Dermis microvascular lymphatic vessel endothelial cell (primary cell): ENCODE results near the gene HCN4. TPM values are rescaled to one million over a fixed set of nuclear protein-coding genes. Genes with fewer than 3 reads are reported as not detected.
"Not testable (repeated sequence)": the region's sequence is repeated elsewhere in the genome, so short reads cannot be mapped to it uniquely, and the experiment has no call there.

Source experiments
- DNase-seq, 2 donors: peaks; one replicate each; pipeline versions ENCODE4 v3.0.0 to v3.0.0-alpha.2; 2010; ENCODE audit warnings: low read depth in 2 of 2
- total RNA-seq: library from RNA; depleted of rRNA; stranded (reverse); fragments of >200 nt; gene quantifications from 2 replicates; pipeline ENCODE4 v1.2.1, GENCODE V29; 2014

The HCN4 gene
- not detected in 2 replicates for total RNA-seq

DNA sequence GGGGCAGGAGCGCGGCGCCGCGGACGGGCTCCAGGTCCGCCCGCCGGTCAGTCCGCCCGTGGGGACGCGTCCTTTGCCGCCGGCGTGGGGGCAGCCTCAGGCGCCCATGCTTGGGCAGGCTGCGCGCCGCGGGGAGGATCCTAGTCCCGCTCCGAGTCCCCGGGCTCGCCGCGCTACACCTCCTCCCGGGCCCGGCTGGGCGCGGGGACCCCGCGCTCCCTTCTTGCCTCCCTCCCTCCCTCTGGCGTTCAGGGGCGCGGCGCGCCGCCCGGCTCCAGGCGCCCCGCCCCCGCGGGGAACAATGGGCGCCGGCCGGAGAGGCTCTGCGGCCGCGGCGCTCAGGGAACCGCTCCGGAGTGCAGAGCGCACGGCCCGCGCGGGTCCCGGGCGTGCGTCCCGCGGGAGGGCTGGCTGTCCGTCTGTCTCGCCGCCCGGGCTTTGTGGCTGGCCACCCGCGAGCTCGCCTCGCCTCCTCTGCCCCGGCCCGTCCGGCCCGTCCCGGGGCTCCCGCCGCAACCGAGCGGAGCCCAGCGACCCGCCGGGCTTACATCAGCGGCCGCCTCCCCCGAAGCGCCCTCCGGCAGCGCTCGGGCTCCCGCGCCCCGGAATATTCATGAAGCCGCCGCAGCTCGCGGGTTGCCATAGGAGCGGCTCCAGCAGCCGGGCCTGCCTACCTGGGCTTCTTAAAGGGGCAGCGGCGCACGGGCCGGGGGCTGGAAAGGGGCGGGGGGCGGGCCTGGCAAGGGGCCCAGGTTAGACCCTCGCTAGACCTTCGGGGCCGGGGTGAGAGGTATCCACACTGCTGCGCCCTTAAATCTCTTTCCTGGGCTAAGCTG, at the start of gene HCN4:
Gene HCN4 (minus strand): TSS at position 658 of the 836 bp plus-strand sequence. CDS start 688 bp downstream, outside the sequence.
- no peak for DNase-seq

DNA sequence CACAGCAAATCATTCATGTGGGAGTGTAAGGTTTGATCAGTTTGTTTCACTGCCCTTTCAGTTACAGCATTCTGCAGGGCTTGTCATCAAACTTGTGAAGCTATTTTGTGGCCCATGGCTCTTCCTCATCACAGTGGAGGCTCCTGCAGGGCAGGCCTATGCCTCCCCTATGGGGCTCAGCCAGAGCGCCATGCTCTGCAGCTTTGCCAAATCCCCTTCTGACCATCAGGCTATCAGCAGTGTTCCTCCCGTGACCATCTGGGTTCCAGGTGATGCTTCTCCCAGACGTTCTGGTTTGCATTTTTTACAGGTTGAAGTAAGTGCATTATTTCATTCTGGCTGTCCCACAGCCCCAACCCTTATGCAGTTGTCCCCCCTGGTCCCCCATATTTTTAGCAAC, 46.1 kb upstream of the HCN4 start:
- no peak for DNase-seq

DNA sequence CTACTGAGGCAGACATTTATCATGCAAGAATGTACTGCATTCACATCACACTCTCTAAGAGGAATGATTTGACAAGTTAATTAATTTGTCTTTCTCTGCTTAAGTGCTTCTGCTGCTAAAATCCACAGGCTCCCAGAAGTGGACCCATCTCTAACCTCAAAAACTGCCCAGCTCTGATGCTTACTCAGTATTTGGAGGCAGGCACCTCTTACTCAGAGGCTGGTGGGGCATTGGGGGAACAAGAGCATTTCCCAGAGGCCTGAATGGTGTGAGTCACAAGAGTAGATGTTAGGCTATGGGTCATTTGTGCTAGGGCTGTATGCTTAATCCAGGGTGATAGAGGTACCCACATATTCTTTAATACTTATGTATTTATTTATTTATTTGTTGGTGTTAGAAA, 34.4 kb upstream of the HCN4 start:
- DNase-seq = no peak

DNA sequence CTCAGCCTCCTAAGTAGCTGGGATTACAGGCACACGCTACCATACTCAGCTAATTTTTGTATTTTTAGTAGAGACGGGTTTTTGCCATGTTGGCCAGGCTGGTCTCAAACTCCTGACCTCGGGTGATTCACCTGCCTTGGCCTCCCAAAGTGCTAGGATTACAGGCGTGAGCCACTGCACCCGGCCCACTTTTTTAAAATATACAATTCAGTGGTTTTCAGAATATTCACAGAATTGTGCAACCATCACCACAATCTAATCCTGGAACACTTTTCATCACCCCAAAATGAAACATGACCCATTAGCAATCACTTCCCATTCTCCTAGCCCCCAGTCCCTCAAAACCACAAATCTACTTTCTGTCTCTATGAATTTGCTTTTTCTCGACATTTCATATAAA, 31.5 kb upstream of the HCN4 start:
- DNase-seq = not testable (repeated sequence)

DNA sequence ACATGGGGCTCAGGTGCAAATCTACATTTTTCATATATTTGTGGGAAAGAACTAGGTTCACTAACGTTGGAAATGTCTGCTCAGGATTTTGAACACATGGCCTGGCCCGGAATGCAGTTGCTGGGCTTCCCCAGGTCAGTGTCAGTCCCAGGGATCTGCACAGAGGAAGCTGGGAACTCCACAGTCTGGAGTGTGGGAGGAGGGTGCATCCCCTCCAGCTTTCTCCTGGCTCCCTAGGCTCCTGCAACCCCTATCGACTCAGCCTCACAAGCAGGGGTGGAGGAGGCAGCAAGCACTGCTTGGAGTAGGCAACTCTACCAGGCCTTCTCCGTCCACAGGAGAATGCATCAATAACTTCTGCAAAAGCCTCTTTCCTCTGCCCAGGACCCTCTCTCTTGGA, 30.1 kb upstream of the HCN4 start:
- no peak for DNase-seq

DNA sequence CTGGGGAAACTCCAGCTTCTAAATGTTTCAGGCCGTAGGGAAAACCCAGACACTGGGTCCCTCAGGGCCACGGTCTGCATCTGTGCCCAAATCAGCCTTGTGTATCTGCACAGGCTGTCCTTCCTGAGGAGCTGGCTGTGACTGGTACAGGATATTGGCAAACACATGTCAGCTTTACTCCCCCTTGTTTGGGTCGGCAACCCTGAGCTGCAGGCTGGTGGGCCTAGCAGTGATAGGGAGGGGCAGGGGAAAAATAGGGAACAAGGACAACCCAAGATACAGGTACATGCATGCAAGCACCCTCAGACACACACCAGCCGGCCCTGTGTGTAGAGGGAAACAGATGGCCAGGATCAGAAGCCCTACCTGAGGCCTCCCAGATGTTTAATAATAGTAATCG, 28.7 kb upstream of the HCN4 start:
- DNase-seq = no peak

DNA sequence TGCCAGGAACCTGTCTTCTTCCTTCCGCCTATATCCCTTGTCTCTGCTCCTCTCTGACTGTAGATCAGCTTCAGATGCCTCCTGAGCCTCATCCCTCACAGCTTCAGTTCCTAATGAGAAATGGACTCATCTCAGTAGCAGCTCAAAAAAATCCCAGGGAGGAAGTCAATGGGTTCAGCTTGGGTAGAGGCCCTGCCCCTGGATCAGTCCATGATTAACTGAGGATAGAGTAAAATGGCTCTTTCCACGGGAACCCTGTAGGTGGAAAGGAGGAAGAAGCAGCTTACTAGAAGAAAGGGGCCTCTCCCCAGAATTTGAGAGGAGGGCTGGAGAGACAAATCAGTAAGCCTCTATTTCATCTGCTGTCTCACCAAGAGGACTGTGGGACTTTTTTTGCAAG, 26.9 kb upstream of the HCN4 start:
- no peak for DNase-seq

DNA sequence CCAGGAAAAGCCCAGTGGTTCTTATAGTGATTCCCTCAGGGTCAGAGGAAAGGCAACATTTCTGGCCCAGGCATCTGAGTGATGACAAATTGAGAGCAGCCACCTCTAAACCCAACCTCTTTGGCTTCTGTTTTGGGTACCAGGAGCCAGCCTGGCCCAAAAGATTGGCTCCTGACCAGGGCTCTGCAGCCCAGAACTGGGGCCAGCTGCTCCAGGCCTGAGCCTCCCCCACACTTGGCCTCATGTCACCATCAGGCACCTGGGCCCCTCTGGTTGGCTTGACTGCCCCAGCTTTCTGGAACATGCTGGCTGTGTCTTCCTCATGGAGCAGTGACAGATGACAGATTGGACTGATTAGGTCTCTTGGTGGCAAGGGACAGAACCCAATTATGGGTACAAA, 26.0 kb upstream of the HCN4 start:
- no peak for DNase-seq

DNA sequence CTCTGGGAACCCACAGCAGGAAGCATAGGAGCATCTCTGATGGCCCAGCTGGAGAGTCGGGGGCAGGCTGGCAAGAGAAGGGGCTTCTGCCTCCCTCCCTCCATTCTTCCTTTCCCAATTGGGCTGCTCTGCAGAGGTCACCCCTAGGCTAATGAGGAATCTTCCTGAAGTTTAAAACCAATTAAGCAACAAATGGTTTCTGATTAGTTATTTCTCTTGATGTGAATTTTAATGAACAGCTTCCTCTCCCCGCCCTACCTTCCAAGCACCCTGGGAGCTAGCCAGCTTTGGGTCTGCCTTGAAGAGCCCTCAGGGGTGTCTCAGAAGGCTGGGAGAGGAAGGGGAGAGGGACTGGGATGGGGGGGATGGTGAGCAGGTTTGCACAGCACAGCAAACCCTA, 24.6 kb upstream of the HCN4 start:
- DNase-seq = no peak

DNA sequence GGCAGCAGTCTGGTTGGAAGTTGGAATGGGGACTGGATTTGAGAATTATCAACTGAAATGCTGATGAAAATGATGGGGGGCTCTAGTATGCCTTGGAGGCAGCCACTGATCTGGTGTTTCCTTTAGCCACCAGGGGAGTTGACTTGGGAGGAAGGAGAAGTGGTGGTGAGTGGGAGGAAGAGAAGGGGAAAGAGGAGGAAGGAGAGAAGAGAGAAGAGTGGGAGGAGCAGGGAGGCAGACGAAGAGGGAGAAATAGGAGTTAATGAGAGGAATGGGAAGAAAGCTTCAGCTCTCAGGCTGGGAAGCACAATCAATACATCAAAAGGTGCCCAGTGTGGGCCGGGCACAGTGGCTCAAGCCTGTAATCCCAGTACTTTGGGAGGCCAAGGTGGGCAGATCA, 23.3 kb upstream of the HCN4 start:
- DNase-seq = no peak

DNA sequence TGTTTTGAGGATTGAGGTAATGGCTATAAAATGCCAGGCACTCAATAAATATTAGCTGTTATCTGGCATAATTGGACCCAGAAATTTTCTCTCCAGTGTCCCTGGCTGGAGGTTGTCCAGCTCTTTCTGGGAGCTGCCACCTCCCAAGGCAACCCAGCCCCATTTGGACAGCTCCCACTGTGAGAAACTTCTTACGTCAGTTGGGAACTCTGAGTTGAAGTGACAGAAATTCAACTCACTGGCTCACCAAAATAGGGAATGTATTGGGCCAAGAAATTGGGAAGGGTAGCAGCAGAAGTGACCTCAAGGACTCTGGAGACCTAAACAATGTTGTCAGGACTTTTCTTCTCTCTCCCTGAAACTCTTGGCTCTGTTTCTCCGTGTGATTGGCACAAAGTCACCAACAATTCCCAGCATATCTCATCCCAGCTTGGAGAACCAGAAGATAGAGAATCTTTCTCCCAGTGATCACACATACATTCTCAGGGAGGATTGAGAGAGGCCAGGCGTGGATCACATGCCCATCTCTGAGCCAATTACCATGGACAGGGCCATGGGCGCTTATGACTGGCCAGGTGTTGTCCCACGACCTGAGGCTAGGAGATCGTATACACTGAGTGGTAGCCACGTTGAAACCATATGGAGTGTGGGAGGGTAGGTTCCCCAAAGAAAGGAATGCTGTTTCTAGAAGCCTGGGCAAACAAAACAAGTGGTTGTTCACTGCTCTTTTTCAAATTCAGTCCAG, 22.5 kb upstream of the HCN4 start:
- DNase-seq = no peak

DNA sequence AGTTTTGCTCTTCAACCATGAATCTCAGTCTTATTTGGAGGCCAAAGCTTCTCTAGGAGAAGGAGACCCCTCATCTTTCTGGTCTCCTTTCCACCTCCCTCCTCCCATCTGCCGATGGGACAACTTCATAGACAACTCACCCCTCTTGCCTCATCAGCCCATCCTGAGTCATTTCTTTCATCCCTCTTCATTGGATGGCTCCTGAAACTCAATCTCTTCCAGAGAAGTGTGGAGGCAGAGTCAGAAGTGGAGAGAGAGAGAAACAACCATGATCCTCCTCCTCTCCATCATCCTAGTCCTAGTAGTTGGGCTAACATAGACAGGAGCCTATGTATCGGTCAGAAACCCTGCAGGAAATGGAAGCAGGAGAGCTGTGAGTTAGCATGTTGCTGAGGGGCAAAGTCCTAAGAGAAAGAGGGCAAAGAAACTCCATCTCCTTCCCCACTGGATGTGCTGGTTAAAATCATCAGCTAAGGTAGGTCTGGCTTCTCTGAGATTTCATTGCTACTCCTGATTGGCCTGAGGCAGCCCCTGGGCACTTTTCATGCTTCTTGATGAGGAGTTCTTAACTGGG, 21.3 kb upstream of the HCN4 start:
- no peak for DNase-seq

DNA sequence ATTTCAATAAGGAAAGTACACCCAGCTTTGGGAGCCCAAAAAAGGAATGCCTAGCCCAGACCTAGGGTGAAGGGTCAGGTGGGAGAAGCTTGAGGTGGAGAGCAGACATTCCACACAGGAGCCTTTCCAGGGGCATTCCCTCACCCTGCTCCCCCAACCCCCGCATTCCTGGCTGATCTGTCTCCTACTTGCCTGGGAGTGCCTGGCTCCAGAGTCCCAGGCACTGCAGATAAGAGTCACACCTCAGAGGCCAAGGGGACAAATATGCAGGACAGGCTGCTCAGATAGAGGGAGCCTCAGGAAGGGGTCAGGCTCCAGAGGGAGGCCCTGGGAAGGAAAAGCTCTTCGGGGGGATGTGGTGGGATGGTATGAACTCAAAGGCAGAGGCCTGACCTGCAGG, 20.8 kb upstream of the HCN4 start:
- DNase-seq = no peak

DNA sequence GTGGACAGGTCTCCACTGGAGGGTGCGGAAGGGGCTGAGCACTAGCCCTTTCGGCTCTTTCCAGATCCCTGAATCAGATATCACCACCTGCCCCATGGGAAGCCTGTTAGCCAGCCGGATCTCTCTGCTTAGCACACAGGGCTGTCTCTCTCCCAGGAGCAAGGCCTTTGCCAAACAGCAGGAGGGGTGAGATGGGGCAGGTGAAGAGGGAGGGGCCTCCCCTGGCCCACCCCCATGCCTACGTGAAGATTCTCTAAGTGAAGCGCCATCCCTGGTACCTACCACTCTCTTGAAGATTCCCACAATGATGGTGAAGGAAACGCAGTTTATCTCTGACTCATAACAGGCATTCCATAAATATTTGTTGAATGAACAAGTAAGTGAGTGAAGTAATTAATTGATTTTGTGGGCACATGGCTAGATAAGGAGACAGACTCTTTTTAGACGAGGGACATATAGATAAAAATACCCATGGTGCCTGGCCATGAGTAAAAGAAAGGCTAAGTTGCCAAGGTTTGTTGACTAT, 19.6 kb upstream of the HCN4 start:
- DNase-seq = no peak

DNA sequence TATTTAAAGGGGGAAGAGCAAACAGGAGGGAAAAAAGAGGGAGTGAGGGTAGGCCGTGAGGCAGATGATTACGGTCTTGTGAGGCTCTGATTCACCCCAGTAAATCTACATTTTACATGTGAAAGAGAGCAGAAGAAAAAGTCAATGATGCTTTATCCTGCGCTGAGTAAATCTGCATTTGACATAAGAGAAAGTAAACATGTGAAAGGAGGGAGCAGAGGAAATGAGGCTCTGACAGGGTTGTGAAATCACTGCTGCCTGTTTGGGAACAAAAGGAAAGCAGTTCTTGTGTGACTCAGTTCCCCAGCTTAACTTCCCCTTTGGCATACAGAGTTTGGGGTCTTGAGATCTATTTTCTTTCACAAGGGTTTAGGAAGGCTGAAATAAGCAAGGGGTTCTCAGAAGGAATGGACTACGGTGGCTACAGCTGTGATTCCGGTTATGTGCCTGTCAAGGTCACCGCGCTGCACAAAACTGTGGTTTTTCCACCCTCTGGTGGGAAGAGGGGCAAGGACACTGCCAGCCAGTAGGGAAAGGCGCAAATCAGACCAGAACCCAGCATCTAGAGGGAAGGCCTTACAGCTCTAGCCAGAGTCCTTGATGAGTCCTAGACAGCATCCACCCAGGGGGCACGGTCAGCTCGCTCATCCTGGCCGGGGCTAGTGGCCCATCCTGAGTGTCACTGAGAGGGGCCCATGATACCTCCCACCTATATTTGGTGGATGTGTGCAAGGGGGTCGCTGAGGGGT, 18.9 kb upstream of the HCN4 start:
- no peak for DNase-seq

DNA sequence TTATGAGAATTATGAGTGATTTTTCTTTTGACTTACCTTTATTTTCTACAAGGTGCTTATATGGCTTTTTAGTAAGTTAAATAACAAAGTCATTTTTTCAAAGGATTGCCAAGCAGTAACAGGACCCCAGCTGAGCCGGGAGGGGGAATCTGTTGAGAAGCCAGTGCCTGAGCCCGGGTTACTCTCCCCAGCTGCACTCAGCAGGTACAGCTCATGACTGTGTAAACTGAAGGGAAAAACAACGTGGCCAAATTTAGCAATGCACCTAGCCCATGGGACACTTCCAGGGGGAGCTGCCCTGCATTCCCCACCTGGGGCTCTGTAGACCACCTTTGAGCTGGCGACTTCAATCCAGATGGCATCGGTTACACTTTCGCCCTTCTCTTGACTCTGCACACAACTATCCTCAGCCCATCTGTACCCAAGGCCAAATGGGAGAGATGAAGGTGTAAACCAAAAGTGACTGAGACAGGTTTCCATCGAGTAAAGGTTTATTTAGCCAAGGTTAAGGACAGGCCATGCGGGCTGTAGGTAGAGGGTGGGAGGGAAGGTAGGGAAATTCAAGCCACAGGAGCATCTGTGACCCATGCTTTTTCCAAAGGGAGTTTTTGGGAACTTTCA, 18.2 kb upstream of the HCN4 start:
- DNase-seq = no peak

DNA sequence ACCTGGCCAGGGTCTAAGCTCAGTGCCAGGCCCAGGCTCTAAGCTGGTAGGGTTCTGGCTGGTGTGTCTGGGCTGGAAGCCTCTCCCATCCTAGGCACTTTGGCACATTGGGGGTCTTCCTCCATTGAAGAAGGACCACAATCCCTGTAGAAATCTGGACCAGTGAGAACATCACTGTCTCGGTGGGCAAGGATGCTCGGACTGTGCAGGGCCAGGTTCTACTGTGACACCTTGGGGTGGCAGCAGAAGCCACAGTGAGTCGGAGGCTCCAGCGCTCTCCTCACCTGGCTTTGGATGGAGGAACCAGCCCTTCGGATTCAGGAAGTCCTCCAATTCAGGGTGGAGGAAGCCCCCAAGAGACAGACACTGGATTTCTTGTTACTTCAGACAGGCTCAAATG, 17.5 kb upstream of the HCN4 start:
- no peak for DNase-seq

DNA sequence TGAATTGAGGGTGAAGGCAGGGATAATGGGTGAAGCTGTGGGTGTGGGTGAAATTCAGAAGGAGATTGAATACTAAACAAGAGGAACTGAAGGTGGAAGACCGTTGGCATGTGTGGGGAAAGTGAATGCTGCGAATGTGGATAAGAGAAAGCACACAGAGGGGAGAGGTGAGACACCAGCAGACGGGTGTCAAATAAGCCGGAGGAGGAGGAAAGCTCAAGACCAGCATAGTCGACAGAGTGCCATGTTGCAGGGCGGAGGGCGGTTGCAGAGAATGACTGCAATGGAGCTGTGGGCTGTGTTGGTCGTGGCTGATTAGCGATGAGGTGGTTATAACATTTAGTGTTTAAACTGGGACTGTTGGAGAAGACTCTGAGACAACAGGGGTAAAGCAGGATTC, 16.4 kb upstream of the HCN4 start:
- no peak for DNase-seq

DNA sequence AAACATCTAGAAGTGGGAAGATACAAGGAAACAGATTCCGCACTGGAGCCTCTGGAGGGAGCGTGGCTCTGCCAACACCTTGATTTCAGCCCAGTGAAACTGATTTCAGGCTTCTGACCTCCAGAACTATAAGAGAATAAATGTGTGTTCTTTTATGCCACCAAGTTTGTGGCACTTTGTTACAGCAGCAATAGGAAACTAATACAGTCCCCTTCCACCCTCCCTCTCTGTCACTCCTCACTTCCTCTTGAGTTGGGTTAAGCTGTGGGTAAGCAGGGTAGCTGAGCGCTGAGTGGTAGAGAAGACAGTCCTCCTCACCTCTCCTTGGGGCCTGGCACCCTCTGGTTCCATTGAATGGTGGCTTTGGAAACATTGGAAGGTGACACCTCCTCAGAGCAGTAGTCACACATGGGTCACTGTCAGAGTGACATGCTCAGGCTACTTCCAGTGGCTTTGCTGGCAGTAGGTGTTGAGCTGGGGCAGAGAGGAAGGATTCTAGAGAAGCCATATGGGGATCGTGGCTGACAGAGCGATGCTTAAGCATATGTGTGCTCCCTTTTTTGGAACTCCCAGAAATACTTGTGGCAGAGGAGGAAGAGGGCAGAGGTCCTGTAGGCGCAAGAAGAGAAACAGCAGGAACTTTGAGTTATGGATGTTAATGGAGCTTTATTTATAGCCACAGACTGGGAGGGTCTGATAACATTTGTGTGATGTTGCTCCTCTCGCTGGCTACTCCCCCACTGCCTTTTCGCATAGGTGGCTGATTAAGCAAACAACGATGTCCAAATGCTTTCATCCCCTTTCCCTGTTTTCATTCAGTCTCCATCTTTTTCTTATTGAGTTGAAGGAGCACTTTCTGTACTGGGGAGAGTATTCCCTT, 14.8 kb upstream of the HCN4 start:
- no peak for DNase-seq

DNA sequence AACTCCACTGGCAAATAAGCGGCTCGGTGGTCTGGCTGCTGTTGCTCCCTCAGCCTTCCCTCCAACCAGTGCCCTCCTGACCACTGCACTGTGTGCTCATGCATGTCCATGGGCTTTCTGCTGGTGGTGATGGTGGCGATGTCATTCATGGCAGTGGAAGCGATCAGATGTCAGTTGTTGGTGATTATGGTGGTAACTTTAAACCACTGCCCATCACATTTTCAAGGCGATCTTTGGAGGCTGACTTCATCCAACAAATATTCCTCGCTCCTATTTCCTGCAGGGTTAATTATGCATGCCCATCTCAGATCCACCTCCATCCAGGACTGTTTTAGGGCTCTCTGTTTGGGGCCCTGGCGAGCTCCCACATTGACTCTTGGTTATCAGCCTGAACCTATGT, 13.4 kb upstream of the HCN4 start:
- DNase-seq = no peak
